ENCODE measurements around the gene ZBTB46. TPM values are rescaled to one million over a fixed set of nuclear protein-coding genes. Genes with fewer than 3 reads are reported as not detected.
A peak's percentile ranks its signal among the peaks of the same experiment; 100 is the strongest.

The ZBTB46 gene
- total and polyA plus RNA-seq, 10 donors = 3.6 to 76.5 (median 32.1) TPM

DNA sequence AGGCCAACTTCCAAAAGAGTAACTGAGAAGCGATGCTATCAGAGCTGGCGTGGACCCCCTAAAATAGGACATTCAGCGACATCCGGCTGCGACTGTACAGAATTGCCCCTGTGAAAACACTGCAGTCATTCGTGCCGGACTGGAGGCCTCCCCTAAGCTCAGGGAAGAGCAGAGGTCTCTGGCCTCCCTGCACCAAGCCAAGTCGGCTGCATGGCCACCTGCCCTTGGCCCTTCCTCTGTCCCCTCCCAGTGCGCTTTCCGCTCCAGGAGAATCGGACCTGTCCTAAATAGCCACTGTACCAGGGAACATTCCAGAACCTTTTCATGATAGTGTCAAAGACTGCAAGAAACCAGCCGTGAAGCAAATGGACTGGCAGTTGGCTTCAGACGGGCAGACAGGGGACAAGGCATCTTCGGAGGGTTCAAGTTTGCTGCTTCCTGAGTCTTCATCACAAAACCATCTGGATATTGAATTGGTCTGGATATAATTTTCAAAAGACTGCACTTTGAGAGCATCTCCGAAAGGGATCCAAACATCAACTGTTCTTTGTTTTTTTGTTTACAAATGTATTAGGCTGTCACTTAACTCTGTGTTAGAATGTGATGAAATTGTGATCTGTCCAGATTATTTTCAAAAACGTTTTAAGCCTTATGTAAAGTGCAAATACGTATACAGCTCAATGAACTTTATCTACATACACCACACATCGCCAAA lies 75.0 kb downstream of the ZBTB46 start:
- peaks cover 0 to 53% (median 25%) of the 10 kb centered on the region in 6 donors for H3K4me1 ChIP-seq
- intact Hi-C loops (cut with DNase I; ENCODE audit: low total_unique reads) = no loop called here
- H3K9me3 ChIP-seq = no peaks in the 10 kb centered on the region
- 71 to 81% (median 76%) methylated on average over 18 of the region's 18 CpGs for WGBS, 5 donors
- no peak overlapping the region for H3K4me3 ChIP-seq
- H3K27me3 ChIP-seq (replicated peaks in 1 of 7) = no peaks in the 10 kb centered on the region
- DNase-seq = peak; percentile 80
- H3K27ac ChIP-seq = peak overlapping the region in 7 of 8 donors; percentile 14 to 65 (median 54)
- TF ChIP-seq POLR2AphosphoS5 (IDR thresholded peaks at IDR 0.05) (peak in 2 of 3 donors; percentile 35 to 72), POLR2A (IDR thresholded peaks at IDR 0.05) (no peak)
- H3K36me3 ChIP-seq = peaks cover 0 to 20% (median 2%) of the 10 kb centered on the region in 6 donors

GRCh38 chr20:63754008-63754407 lies 77.1 kb downstream of the ZBTB46 start:
- Histone ChIP-seq H3K4me3 (no peak overlapping the region), H3K27me3 (replicated peaks in 1 of 7) (no peaks in the 10 kb centered on the region), H3K9me3 (no peaks in the 10 kb centered on the region), H3K36me3 (peaks cover 0 to 36% (median 2%) of the 10 kb centered on the region in 6 donors), H3K4me1 (peaks cover 0 to 66% (median 38%) of the 10 kb centered on the region in 6 donors), H3K27ac (peak overlapping the region in 3 of 8 donors; percentile 11 to 30 (median 27))
- intact Hi-C loops (cut with DNase I; ENCODE audit: low total_unique reads) = no loop called here
- 83 to 87% (median 84%) methylated on average over 15 to 16 of the region's 16 CpGs for WGBS, 5 donors
- TF ChIP-seq, protein P1, sequence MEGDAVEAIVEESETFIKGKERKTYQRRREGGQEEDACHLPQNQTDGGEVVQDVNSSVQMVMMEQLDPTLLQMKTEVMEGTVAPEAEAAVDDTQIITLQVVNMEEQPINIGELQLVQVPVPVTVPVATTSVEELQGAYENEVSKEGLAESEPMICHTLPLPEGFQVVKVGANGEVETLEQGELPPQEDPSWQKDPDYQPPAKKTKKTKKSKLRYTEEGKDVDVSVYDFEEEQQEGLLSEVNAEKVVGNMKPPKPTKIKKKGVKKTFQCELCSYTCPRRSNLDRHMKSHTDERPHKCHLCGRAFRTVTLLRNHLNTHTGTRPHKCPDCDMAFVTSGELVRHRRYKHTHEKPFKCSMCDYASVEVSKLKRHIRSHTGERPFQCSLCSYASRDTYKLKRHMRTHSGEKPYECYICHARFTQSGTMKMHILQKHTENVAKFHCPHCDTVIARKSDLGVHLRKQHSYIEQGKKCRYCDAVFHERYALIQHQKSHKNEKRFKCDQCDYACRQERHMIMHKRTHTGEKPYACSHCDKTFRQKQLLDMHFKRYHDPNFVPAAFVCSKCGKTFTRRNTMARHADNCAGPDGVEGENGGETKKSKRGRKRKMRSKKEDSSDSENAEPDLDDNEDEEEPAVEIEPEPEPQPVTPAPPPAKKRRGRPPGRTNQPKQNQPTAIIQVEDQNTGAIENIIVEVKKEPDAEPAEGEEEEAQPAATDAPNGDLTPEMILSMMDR (IDR thresholded peaks at IDR 0.05 in 8 of 11, conservative IDR thresholded peaks at IDR 0.05 in 3 of 11) = no peak
- peak in 1 of 3 donors; percentile 7 for TF ChIP-seq POLR2AphosphoS5 (IDR thresholded peaks at IDR 0.05)
- TF ChIP-seq POLR2A (IDR thresholded peaks at IDR 0.05) = no peak
- DNase-seq = no peak

DNA sequence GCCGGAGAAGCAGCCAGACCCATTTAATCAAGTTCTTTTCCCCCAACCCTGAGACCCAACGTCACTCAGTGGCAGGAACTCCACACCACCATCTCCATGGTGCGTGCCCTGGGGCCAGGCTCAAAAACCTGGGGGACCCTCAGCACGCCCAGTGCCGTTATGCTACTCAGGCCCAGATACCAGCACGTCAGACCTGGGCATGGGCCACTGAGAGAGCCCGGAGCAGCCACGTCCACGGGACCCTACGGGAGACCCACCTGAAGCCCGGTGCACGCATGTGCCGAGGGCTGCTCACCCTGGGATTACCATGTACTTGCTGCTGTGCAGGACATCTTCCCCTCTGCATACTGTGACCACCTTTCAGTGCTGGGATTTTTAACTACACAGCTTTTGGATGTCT lies 77.7 kb downstream of the ZBTB46 start:
- WGBS, 5 donors = 88 to 97% (median 92%) methylated on average over 10 to 13 of the region's 13 CpGs
- DNase-seq = no peak
- no peaks in the 10 kb centered on the region for H3K9me3 ChIP-seq
- H3K36me3 ChIP-seq = peaks cover 0 to 39% (median 2%) of the 10 kb centered on the region in 6 donors
- H3K27me3 ChIP-seq (replicated peaks in 1 of 7) = no peaks in the 10 kb centered on the region
- TF ChIP-seq, protein P1 (IDR thresholded peaks at IDR 0.05 in 8 of 11, conservative IDR thresholded peaks at IDR 0.05 in 3 of 11) = no peak
- TF ChIP-seq POLR2A (IDR thresholded peaks at IDR 0.05) (no peak), POLR2AphosphoS5 (IDR thresholded peaks at IDR 0.05) (no peak)
- H3K27ac ChIP-seq = peak overlapping the region in 1 of 8 donors; percentile 30
- H3K4me1 ChIP-seq = peaks cover 0 to 69% (median 41%) of the 10 kb centered on the region in 6 donors
- H3K4me3 ChIP-seq = no peak overlapping the region
- intact Hi-C loops (cut with DNase I; ENCODE audit: low total_unique reads) = no loop called here

GRCh38 chr20:63752411-63753101 lies 78.5 kb downstream of the ZBTB46 start:
- DNase-seq = no peak
- Histone ChIP-seq H3K4me1 (peaks cover 0 to 77% (median 45%) of the 10 kb centered on the region in 6 donors), H3K4me3 (no peak overlapping the region), H3K27me3 (replicated peaks in 1 of 7) (no peaks in the 10 kb centered on the region), H3K27ac (peak overlapping the region in 2 of 8 donors; percentile 14 to 78), H3K36me3 (peaks cover 0 to 47% (median 2%) of the 10 kb centered on the region in 6 donors), H3K9me3 (no peaks in the 10 kb centered on the region)
- 90 to 98% (median 91%) methylated on average over 31 to 50 of the region's 50 CpGs for WGBS, 5 donors
- TF ChIP-seq, protein P1 (IDR thresholded peaks at IDR 0.05 in 8 of 11, conservative IDR thresholded peaks at IDR 0.05 in 3 of 11) = no peak
- TF ChIP-seq POLR2A (IDR thresholded peaks at IDR 0.05) (no peak), POLR2AphosphoS5 (IDR thresholded peaks at IDR 0.05) (peak in 1 of 3 donors; percentile 26)
- intact Hi-C loops (cut with DNase I; ENCODE audit: low total_unique reads) = no loop called here

Data from spleen (tissue), 11 donors.